Endothelial cell of hepatic sinusoid (primary cell): Measurements from ENCODE around the gene NKX1-2.

ENCODE experiments used
- in situ Hi-C: cut with HindIII; loops from 2 replicates; pipeline ENCODE4 v1.10.0; 2017; ENCODE audit warnings: low sequenced_read_pairs

The NKX1-2 gene

GRCh38 chr10:124450012-124450782 is at the start of gene NKX1-2:
NKX1-2 (minus strand) TSS chr10:124450035; CDS start chr10:124449943, 92 bp downstream.
- in situ Hi-C loops = no loop called here

GRCh38 chr10:124498056-124498455 is 48.2 kb upstream of the NKX1-2 start:
- in situ Hi-C loops = no loop called here

- in situ Hi-C loops = no loop called here
Measured at GRCh38 chr10:124497196-124497881, 47.5 kb upstream of the NKX1-2 start.

GRCh38 chr10:124496620-124497019 is 46.8 kb upstream of the NKX1-2 start:
- in situ Hi-C loops = no loop called here

- in situ Hi-C loops = no loop called here
Measured at GRCh38 chr10:124496150-124496549, 46.3 kb upstream of the NKX1-2 start.

GRCh38 chr10:124495725-124496124 is 45.9 kb upstream of the NKX1-2 start:
- in situ Hi-C loops = no loop called here

- in situ Hi-C loops = no loop called here
Measured at GRCh38 chr10:124495162-124495561, 45.3 kb upstream of the NKX1-2 start.

GRCh38 chr10:124494046-124494807 is 44.4 kb upstream of the NKX1-2 start:
- in situ Hi-C loops = no loop called here

GRCh38 chr10:124493214-124493882 is 43.5 kb upstream of the NKX1-2 start:
- in situ Hi-C loops = no loop called here

- in situ Hi-C loops = no loop called here
Measured at GRCh38 chr10:124492266-124492665, 42.4 kb upstream of the NKX1-2 start.

- in situ Hi-C loops = no loop called here
Measured at GRCh38 chr10:124491105-124491504, 41.3 kb upstream of the NKX1-2 start.

GRCh38 chr10:124486635-124487034 is 36.8 kb upstream of the NKX1-2 start:
- in situ Hi-C loops = no loop called here

GRCh38 chr10:124484661-124485060 is 34.8 kb upstream of the NKX1-2 start:
- in situ Hi-C loops = no loop called here

GRCh38 chr10:124484031-124484430 is 34.2 kb upstream of the NKX1-2 start:
- in situ Hi-C loops = no loop called here

- in situ Hi-C loops = no loop called here
Measured at GRCh38 chr10:124482876-124483275, 33.0 kb upstream of the NKX1-2 start.

GRCh38 chr10:124482236-124482800 is 32.5 kb upstream of the NKX1-2 start:
- in situ Hi-C loops = no loop called here

- in situ Hi-C loops = no loop called here
Measured at GRCh38 chr10:124481717-124482116, 31.9 kb upstream of the NKX1-2 start.

GRCh38 chr10:124480860-124481259 is 31.0 kb upstream of the NKX1-2 start:
- in situ Hi-C loops = no loop called here

GRCh38 chr10:124478515-124478914 is 28.7 kb upstream of the NKX1-2 start:
- in situ Hi-C loops = no loop called here

GRCh38 chr10:124477614-124478363 is 28.0 kb upstream of the NKX1-2 start:
- in situ Hi-C loops = no loop called here
